GM12878 (cell line): ENCODE measurements around the gene SLC4A5.

ENCODE experiments used
- FOXM1 ChIP-seq: IDR thresholded peaks from 2 replicates; pipeline ENCODE4 v1.6.1; 2012; ENCODE audit warnings: low read depth, mild to moderate bottlenecking, inconsistent platforms, low read length, moderate library complexity
- MXI1 ChIP-seq: fragments of 150-350 bp; IDR thresholded peaks from 2 replicates; pipeline ENCODE4 v1.6.1; 2011; ENCODE audit warnings: low read depth, mild to moderate bottlenecking, inconsistent platforms, low read length, improper control_type of control experiment
- PML ChIP-seq: IDR thresholded peaks from 2 replicates; pipeline ENCODE4 v1.6.1; 2012; ENCODE audit warnings: low read length, inconsistent platforms
- POLR2AphosphoS5 ChIP-seq: IDR thresholded peaks from 2 replicates; pipeline ENCODE4 v1.6.1; 2011; ENCODE audit warnings: mild to moderate bottlenecking, low read length, inconsistent platforms

DNA sequence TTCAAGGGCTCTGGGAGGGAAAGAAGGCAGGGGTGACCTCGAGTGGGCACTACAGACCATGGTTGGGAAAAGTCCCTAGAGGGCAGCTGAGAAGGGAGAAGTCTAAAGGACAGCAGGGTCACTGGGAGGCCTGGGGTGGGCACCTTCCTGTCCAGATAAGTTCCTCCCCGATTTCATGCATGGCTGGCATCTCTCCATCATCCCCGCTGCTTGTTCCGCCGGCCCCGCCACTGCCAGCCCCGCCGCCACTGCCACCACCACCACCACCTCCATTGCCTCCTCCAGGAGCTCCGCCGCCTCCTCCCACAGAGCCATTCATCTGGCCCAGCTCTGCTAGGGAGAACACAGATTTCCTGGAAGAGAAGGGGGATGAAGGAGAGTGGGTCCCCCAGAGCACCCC, 91.2 kb downstream of the SLC4A5 start:
- TF ChIP-seq FOXM1 = no peak
- no peak for TF ChIP-seq POLR2AphosphoS5
- no peak for TF ChIP-seq PML
- TF ChIP-seq MXI1 = no peak
